ENCODE data around the gene EIF2D. TPM values are rescaled to one million over a fixed set of nuclear protein-coding genes. Genes with fewer than 3 reads are reported as not detected.

EIF2D gene
- total and polyA plus RNA-seq, 8 donors: 16.9 to 130 (median 48.8) TPM

- 38 to 50% (median 46%) methylated on average over 11 of the region's 11 CpGs for WGBS, 5 donors
- Histone ChIP-seq H3K27me3 (no peaks in the 10 kb centered on the region), H3K4me1 (peaks cover 7 to 70% (median 34%) of the 10 kb centered on the region in 4 donors), H3K9me3 (no peaks in the 10 kb centered on the region), H3K36me3 (peaks cover 0 to 13% (median 3%) of the 10 kb centered on the region in 4 donors), H3K27ac (peak overlapping the region; percentile 62 to 83 (median 71)), H3K4me3 (no peak overlapping the region)
- intact Hi-C loops (cut with DNase I; ENCODE audit: low total_unique reads): no loop called here
- peak; percentile 43 to 87 for DNase-seq
- TF ChIP-seq POLR2AphosphoS5 (IDR thresholded peaks at IDR 0.05): peak in 1 of 3 donors; percentile 33
- no peak for TF ChIP-seq EP300 (IDR thresholded peaks at IDR 0.05)
Observed at GRCh38 chr1:206575165-206575893, 36.9 kb downstream of the EIF2D start.

- DNase-seq: no peak
- Histone ChIP-seq H3K9me3 (no peaks in the 10 kb centered on the region), H3K36me3 (peaks cover 0 to 14% (median 3%) of the 10 kb centered on the region in 4 donors), H3K4me1 (peaks cover 7 to 62% (median 33%) of the 10 kb centered on the region in 4 donors), H3K27ac (peak overlapping the region in 2 of 5 donors; percentile 38 to 83), H3K27me3 (no peaks in the 10 kb centered on the region), H3K4me3 (no peak overlapping the region)
- TF ChIP-seq EP300 (IDR thresholded peaks at IDR 0.05): no peak
- no peak for TF ChIP-seq CTCF (IDR thresholded peaks at IDR 0.05)
- no peak for TF ChIP-seq POLR2AphosphoS5 (IDR thresholded peaks at IDR 0.05)
- TF ChIP-seq POLR2A (IDR thresholded peaks at IDR 0.05): no peak
- WGBS, 5 donors: 93 to 95% (median 93%) methylated on average over 4 of the region's 4 CpGs
- intact Hi-C loops (cut with DNase I; ENCODE audit: low total_unique reads): no loop called here
Observed at GRCh38 chr1:206573762-206574161, 38.5 kb downstream of the EIF2D start.

- H3K27me3 ChIP-seq: no peaks in the 10 kb centered on the region
- DNase-seq: no peak
- H3K4me3 ChIP-seq: no peak overlapping the region
- H3K27ac ChIP-seq: peak overlapping the region in 2 of 5 donors; percentile 38 to 83
- intact Hi-C loops (cut with DNase I; ENCODE audit: low total_unique reads): no loop called here
- WGBS, 5 donors: 84 to 94% (median 89%) methylated on average over 4 of the region's 4 CpGs
- H3K9me3 ChIP-seq: no peaks in the 10 kb centered on the region
- no peak for TF ChIP-seq POLR2A (IDR thresholded peaks at IDR 0.05)
- TF ChIP-seq POLR2AphosphoS5 (IDR thresholded peaks at IDR 0.05): no peak
- H3K36me3 ChIP-seq: peaks cover 0 to 19% (median 3%) of the 10 kb centered on the region in 4 donors
- peaks cover 7 to 62% (median 35%) of the 10 kb centered on the region in 4 donors for H3K4me1 ChIP-seq
Observed at GRCh38 chr1:206573319-206573718, 38.9 kb downstream of the EIF2D start.

GRCh38 chr1:206572835-206573234 is 39.4 kb downstream of the EIF2D start:
- Histone ChIP-seq H3K9me3 (no peaks in the 10 kb centered on the region), H3K27ac (no peak overlapping the region), H3K4me1 (peaks cover 7 to 64% (median 36%) of the 10 kb centered on the region in 4 donors), H3K4me3 (no peak overlapping the region), H3K27me3 (no peaks in the 10 kb centered on the region), H3K36me3 (peaks cover 0 to 23% (median 3%) of the 10 kb centered on the region in 4 donors)
- TF ChIP-seq POLR2A (IDR thresholded peaks at IDR 0.05): no peak
- no peak for TF ChIP-seq CTCF (IDR thresholded peaks at IDR 0.05)
- TF ChIP-seq POLR2AphosphoS5 (IDR thresholded peaks at IDR 0.05): no peak
- no peak for TF ChIP-seq EP300 (IDR thresholded peaks at IDR 0.05)
- WGBS, 5 donors: 87 to 98% (median 97%) methylated on average over 4 of the region's 4 CpGs
- intact Hi-C loops (cut with DNase I; ENCODE audit: low total_unique reads): no loop called here
- no peak for DNase-seq

GRCh38 chr1:206570529-206570928 is 41.7 kb downstream of the EIF2D start:
- Histone ChIP-seq H3K9me3 (no peaks in the 10 kb centered on the region), H3K4me3 (no peak overlapping the region), H3K36me3 (peaks cover 0 to 30% (median 3%) of the 10 kb centered on the region in 4 donors), H3K27ac (no peak overlapping the region), H3K4me1 (peaks cover 7 to 64% (median 26%) of the 10 kb centered on the region in 4 donors), H3K27me3 (no peaks in the 10 kb centered on the region)
- DNase-seq: no peak
- TF ChIP-seq EP300 (IDR thresholded peaks at IDR 0.05): no peak
- no peak for TF ChIP-seq CTCF (IDR thresholded peaks at IDR 0.05)
- TF ChIP-seq POLR2AphosphoS5 (IDR thresholded peaks at IDR 0.05): no peak
- no peak for TF ChIP-seq POLR2A (IDR thresholded peaks at IDR 0.05)
- intact Hi-C loops (cut with DNase I; ENCODE audit: low total_unique reads): no loop called here
- WGBS, 5 donors: 81 to 94% (median 84%) methylated on average over 3 of the region's 3 CpGs
